GM18520 (cell line): Measurements from ENCODE around the gene CHODL.

Experiments used
- ATAC-seq: cut with Tn5 transposase; IDR thresholded peaks from one replicate; pipeline ENCODE4 v1.9.1; 2021; ENCODE audit not compliant: unreplicated experiment

CHODL gene

GRCh38 chr21:18244671-18245463, at the start of gene CHODL:
TSS of gene CHODL (plus strand) at chr21:18244833. CDS start at chr21:18245224, 391 bp downstream.
- no peak for ATAC-seq

- ATAC-seq = no peak
These were observed 39.7 kb upstream of the CHODL start for GRCh38 chr21:18204931-18205330.

GRCh38 chr21:18218331-18218730, 26.3 kb upstream of the CHODL start:
- ATAC-seq = no peak

GRCh38 chr21:18220498-18220897, 24.1 kb upstream of the CHODL start:
- no peak for ATAC-seq

GRCh38 chr21:18222346-18222745, 22.3 kb upstream of the CHODL start:
- ATAC-seq = no peak

- ATAC-seq = no peak
These were observed 16.4 kb upstream of the CHODL start for GRCh38 chr21:18228060-18228739.

- no peak for ATAC-seq
These were observed 9.1 kb upstream of the CHODL start for GRCh38 chr21:18235545-18235944.

GRCh38 chr21:18245464-18245967, 883 bp downstream of the CHODL start:
- ATAC-seq = no peak

GRCh38 chr21:18248171-18248570, 3.5 kb downstream of the CHODL start:
- ATAC-seq = no peak

- ATAC-seq = no peak
These were observed 5.0 kb downstream of the CHODL start for GRCh38 chr21:18249672-18250071.

- ATAC-seq = no peak
These were observed 6.4 kb downstream of the CHODL start for GRCh38 chr21:18251065-18251464.

GRCh38 chr21:18252256-18252655, 7.6 kb downstream of the CHODL start:
- ATAC-seq = no peak

- ATAC-seq = no peak
These were observed 8.0 kb downstream of the CHODL start for GRCh38 chr21:18252680-18253079.

- ATAC-seq = no peak
These were observed 8.6 kb downstream of the CHODL start for GRCh38 chr21:18253221-18253620.

- no peak for ATAC-seq
These were observed 9.2 kb downstream of the CHODL start for GRCh38 chr21:18253799-18254198.

GRCh38 chr21:18265944-18266343, 21.3 kb downstream of the CHODL start:
- ATAC-seq = no peak

- ATAC-seq = no peak
These were observed 22.9 kb downstream of the CHODL start for GRCh38 chr21:18267496-18267895.

- no peak for ATAC-seq
These were observed 24.3 kb downstream of the CHODL start for GRCh38 chr21:18268906-18269305.

GRCh38 chr21:18269856-18270255, 25.2 kb downstream of the CHODL start:
- ATAC-seq = no peak

GRCh38 chr21:18273400-18273799, 28.8 kb downstream of the CHODL start:
- ATAC-seq = no peak

- ATAC-seq = no peak
These were observed 29.7 kb downstream of the CHODL start for GRCh38 chr21:18274370-18274769.

- no peak for ATAC-seq
These were observed 31.1 kb downstream of the CHODL start for GRCh38 chr21:18275781-18276180.
